Activated CD4-positive, alpha-beta T cell treated with anti-CD3 and anti-CD28 coated beads, Interleukin-2, Interleukin-4, amounts not matched to agents 100 ng/mL and 50 ng/mL, durations not matched to agents 16 hours and 8 hours (primary cell): ENCODE data around the gene SLC39A3.

Source experiments
- DNase-seq: peaks from one replicate; pipeline ENCODE4 v3.0.0-alpha.2; 2020; ENCODE audit warnings: low spot score

SLC39A3 gene

GRCh38 chr19:2703077-2703437 lies 36.8 kb downstream of the SLC39A3 start:
- no peak for DNase-seq

GRCh38 chr19:2702170-2703076 lies 37.4 kb downstream of the SLC39A3 start, which contains the start of gene GNG7:
Gene GNG7 (minus strand): TSS chr19:2702694. CDS start chr19:2520688, 182,006 bp downstream.
- peak; percentile 89 for DNase-seq

- no peak for DNase-seq
These were observed 38.3 kb downstream of the SLC39A3 start for GRCh38 chr19:2701361-2702169.

GRCh38 chr19:2700660-2701360 lies 39.0 kb downstream of the SLC39A3 start:
- no peak for DNase-seq

GRCh38 chr19:2699413-2700140 lies 40.2 kb downstream of the SLC39A3 start:
- no peak for DNase-seq

GRCh38 chr19:2694196-2694595 lies 45.6 kb downstream of the SLC39A3 start:
- no peak for DNase-seq

- DNase-seq: no peak
These were observed 46.2 kb downstream of the SLC39A3 start for GRCh38 chr19:2693492-2694160.

GRCh38 chr19:2691951-2692350 lies 47.9 kb downstream of the SLC39A3 start:
- DNase-seq: no peak

- no peak for DNase-seq
These were observed 49.0 kb downstream of the SLC39A3 start for GRCh38 chr19:2690856-2691255.

- DNase-seq: no peak
These were observed 53.5 kb downstream of the SLC39A3 start for GRCh38 chr19:2686360-2686759.

GRCh38 chr19:2685204-2685704 lies 54.6 kb downstream of the SLC39A3 start:
- DNase-seq: no peak

- DNase-seq: no peak
These were observed 56.3 kb downstream of the SLC39A3 start for GRCh38 chr19:2683430-2684003.
